SK-N-MC (cell line): ENCODE data around the gene ZNRF3.

Experiments
- DNase-seq: peaks from one replicate; pipeline ENCODE4 v3.0.0-alpha.2; 2011; ENCODE audit warnings: low read depth, low spot score
- H3K27ac ChIP-seq: fragments of 200-600 bp; sonication (generic); 2 replicates; pipeline ENCODE4 v1.5.1; 2016; ENCODE audit warnings: mixed run types
- H3K36me3 ChIP-seq: fragments of 200-600 bp; sonication (generic); 2 replicates; pipeline ENCODE4 v1.6.1; 2017; ENCODE audit warnings: antibody characterized with exemption, low read length, mixed read lengths; ENCODE audit not compliant: insufficient read depth
- H3K4me3 ChIP-seq: fragments of 200-600 bp; sonication (generic); 2 replicates; pipeline ENCODE4 v1.5.1; 2016
- H3K9ac ChIP-seq: fragments of 200-600 bp; sonication (generic); 2 replicates; pipeline ENCODE4 v1.8.0; 2017; ENCODE audit warnings: mixed run types, mixed read lengths; ENCODE audit not compliant: insufficient read length
- H3K9me3 ChIP-seq: fragments of 200-600 bp; sonication (generic); 2 replicates; pipeline ENCODE4 v1.6.1; 2017; ENCODE audit warnings: low read depth, mild to moderate bottlenecking, antibody characterized with exemption, low read length, moderate library complexity, mixed read lengths
- EZH2 ChIP-seq: fragments of 200-600 bp; sonication (generic); IDR thresholded peaks from one replicate; pipeline ENCODE4 v1.6.1; 2017; ENCODE audit warnings: antibody characterized with exemption
- FOXP2 ChIP-seq: optimal IDR thresholded peaks from 2 replicates; pipeline ENCODE3; 2011; ENCODE audit warnings: mild to moderate bottlenecking, moderate library complexity; ENCODE audit not compliant: insufficient read depth; ENCODE audit errors: extremely low read length, control extremely low read depth
- POLR2AphosphoS5 ChIP-seq: IDR thresholded peaks from 2 replicates; pipeline ENCODE4 v1.6.1; 2012; ENCODE audit warnings: mild to moderate bottlenecking, low read depth, low read length, borderline replicate concordance

ZNRF3 gene

DNA sequence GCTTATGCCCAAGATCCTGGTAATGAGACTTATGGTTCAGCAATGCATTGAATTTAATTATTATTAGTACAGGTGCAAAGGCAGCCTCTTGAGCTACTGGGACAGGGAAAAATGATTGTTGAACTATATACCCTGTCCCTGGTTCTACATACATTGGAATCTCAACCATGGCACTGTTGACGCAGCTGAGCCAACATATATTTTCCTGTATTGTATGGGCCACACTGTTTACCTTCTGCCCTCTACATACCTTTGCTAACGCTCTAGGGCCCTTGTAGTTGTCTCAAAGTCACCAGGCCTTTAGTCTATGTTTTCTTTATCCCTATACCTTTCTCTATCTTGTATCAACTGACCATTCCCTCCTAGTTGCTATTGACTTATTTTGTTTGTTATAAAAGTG is 212.1 kb downstream of the ZNRF3 start:
- no peak for TF ChIP-seq EZH2
- no peak for TF ChIP-seq FOXP2
- no peak for TF ChIP-seq POLR2AphosphoS5
- Histone ChIP-seq H3K36me3 (no peaks in the 10 kb centered on the region), H3K9ac (no peak overlapping the region), H3K4me3 (no peak overlapping the region), H3K9me3 (no peaks in the 10 kb centered on the region), H3K27ac (no peak overlapping the region)
- DNase-seq, result no peak

DNA sequence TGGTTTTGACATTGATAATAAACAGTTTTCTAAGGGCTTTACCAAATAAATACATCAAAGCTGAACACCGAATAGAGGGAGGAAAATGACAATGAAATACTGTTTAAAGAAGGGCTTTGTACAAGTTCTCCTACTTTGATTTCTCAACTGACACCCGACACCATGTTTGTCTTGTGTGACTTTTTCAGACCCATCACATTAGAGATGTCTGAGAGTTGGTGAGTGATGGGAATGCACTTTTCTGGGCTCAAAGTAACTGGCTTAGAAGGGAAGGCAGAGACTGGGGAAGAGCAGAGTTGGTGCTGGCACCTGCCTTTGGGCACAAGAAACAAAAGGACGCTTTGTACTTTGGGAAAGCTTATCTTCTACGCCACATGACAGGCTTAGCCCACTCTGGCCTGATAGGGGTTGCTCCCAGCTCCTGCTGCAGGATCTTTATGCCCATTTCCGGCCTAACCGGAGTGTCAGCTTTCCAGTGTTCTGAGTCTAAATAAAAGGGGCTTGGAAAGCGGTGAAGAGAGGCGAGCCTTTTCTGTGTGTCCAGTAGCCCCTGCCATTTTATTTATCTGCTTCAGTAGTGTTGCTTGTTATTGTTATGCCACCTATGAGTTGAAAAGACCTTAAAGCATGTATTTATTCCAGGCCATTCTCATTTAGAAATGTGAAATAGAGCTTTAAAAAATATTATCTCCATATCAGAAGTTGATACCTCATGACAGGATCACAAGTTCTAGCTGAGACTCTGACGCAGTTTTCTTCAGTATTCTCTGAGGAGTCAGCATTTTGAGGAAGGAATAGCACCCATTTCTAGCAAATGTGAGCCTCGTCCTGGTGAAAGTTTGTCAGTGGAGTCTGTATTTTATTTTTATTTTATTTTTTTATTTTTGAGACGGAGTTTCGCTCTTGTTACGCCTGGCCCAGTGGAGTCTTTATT is 213.6 kb downstream of the ZNRF3 start:
- DNase-seq, result no peak

DNA sequence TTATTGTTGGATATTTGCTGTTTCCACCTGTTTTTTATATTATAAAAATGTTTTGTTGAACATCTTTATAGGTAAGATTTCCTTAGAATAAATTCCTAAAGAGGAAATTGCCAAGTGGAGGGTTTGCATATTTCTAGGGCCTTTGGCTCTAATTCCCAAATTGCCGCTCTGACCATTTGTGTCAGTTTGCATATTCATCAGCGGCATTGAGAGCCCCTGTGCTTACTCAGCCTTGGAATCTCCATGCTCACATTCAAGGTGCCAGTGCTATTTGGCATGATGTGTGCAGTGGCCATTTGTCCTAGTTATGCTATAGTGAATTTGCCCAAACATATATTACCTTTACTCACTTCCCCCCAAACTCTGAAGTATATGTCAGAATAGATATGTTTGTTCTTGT is 214.9 kb downstream of the ZNRF3 start:
- H3K9me3 ChIP-seq, result no peaks in the 10 kb centered on the region
- no peak for DNase-seq
- no peak for TF ChIP-seq FOXP2
- H3K36me3 ChIP-seq, result no peaks in the 10 kb centered on the region
- no peak overlapping the region for H3K27ac ChIP-seq
- H3K9ac ChIP-seq, result no peak overlapping the region
- H3K4me3 ChIP-seq, result no peak overlapping the region

More for the DNA sequence above, 213.6 kb downstream of the ZNRF3 start:
- TF ChIP-seq EZH2, result no peak
- TF ChIP-seq POLR2AphosphoS5, result no peak
- no peak for TF ChIP-seq FOXP2
- Histone ChIP-seq H3K36me3 (no peaks in the 10 kb centered on the region), H3K9me3 (no peaks in the 10 kb centered on the region), H3K27ac (no peak overlapping the region), H3K4me3 (no peak overlapping the region), H3K9ac (no peak overlapping the region)

DNA sequence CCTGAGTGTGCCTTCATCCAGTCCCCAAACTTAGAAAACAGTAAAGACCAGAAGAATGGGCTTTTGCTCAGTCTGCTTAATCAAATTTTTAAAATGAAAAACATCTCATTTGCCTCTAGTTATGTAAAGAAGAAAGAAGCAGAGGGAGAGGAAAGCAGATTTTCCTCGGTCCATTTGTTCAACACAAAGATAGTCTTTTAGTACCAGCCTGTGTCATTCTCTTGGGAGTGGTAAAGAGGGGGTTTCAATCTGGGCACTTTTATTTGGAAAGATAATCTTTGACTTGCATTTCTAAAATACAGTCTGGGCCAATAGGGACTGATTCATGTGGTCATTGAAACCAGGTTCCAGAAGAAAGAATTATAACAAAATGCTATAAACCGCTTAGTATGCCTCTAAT is 218.9 kb downstream of the ZNRF3 start:
- Histone ChIP-seq H3K36me3 (no peaks in the 10 kb centered on the region), H3K9me3 (no peaks in the 10 kb centered on the region), H3K9ac (no peak overlapping the region), H3K4me3 (no peak overlapping the region), H3K27ac (no peak overlapping the region)
- TF ChIP-seq POLR2AphosphoS5, result no peak
- no peak for TF ChIP-seq FOXP2
- TF ChIP-seq EZH2, result no peak
- no peak for DNase-seq

DNA sequence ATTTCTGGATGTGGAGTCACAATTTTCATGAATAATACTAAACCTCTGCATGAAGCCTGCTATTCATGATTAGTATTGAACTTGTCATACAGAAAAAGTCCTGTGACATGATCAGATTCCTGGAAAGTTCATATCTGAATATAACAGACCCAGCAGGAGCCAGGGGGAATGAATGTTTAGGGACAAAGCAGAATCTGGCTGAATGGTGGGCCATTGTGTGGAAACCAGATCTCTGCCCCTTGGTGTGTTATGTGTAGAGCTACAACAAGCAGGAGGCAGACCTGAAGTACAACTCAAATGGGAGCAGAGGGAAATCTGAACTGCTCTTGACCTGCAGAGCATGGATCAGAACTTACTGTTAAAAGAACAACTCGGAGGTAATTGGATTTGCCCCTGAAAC is 219.7 kb downstream of the ZNRF3 start:
- Histone ChIP-seq H3K4me3 (no peak overlapping the region), H3K9ac (no peak overlapping the region)

DNA sequence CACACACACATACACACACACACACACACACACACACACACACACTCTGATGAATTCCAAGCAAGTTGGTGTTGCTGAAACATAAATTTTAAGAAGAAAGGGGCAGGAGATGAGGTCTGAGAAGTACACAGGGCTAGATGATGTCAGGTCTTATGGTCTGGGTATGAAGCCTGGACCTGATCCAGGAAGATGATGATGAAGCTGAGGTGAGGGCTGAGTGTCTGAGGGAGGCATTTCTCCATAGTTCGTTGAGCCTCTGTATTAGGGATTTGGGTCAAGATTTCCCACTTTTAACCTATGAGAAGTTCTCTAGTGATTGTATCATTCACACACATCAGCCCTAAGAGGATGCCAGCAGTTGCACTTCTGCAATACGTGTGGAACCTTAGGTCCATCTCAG is 222.1 kb downstream of the ZNRF3 start:
- no peak for TF ChIP-seq POLR2AphosphoS5
- TF ChIP-seq EZH2, result no peak
- no peak for TF ChIP-seq FOXP2
- H3K4me3 ChIP-seq, result no peak overlapping the region
- no peaks in the 10 kb centered on the region for H3K36me3 ChIP-seq
- H3K9me3 ChIP-seq, result no peaks in the 10 kb centered on the region
- H3K27ac ChIP-seq, result no peak overlapping the region
- H3K9ac ChIP-seq, result no peak overlapping the region
- DNase-seq, result no peak

More for the DNA sequence above, 219.7 kb downstream of the ZNRF3 start:
- Histone ChIP-seq H3K9me3 (no peaks in the 10 kb centered on the region), H3K36me3 (no peaks in the 10 kb centered on the region), H3K27ac (no peak overlapping the region)
- DNase-seq, result no peak
- TF ChIP-seq EZH2 (no peak), FOXP2 (no peak), POLR2AphosphoS5 (no peak)

DNA sequence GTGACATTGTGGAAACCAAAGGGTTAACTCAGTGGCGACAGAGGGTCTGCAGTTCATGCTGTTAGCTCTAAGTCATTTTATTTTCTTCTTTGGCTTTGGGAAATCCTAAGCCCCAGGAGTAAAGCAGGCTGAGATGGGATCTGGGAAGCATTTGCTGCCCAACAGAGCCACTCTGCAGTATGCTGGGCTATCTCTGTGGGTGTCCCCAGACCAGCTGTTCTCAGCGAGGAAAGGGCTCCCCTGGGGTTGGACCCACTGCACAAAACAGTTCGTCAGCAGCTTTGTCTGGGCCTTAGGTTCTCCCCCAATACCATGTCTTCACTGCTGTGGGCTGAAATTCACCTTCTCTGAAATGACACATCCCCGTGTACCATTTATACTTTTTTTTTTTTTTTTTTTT is 223.5 kb downstream of the ZNRF3 start:
- DNase-seq, result no peak
- H3K27ac ChIP-seq, result no peak overlapping the region
- H3K9me3 ChIP-seq, result no peaks in the 10 kb centered on the region
- TF ChIP-seq POLR2AphosphoS5 (no peak), EZH2 (no peak), FOXP2 (no peak)
- H3K4me3 ChIP-seq, result no peak overlapping the region
- H3K36me3 ChIP-seq, result no peaks in the 10 kb centered on the region
- H3K9ac ChIP-seq, result no peak overlapping the region
